Kidney capillary endothelial cell (primary cell): ENCODE results near the gene SLC35G1.
A peak's percentile ranks its signal among the peaks of the same experiment; 100 is the strongest.

Experiments
- DNase-seq: peaks from one replicate; pipeline ENCODE4 v3.0.0-alpha.2; 2018; ENCODE audit warnings: low spot score

The SLC35G1 gene, protein sequence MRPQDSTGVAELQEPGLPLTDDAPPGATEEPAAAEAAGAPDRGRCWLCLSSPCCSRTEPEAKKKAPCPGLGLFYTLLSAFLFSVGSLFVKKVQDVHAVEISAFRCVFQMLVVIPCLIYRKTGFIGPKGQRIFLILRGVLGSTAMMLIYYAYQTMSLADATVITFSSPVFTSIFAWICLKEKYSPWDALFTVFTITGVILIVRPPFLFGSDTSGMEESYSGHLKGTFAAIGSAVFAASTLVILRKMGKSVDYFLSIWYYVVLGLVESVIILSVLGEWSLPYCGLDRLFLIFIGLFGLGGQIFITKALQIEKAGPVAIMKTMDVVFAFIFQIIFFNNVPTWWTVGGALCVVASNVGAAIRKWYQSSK

DNA sequence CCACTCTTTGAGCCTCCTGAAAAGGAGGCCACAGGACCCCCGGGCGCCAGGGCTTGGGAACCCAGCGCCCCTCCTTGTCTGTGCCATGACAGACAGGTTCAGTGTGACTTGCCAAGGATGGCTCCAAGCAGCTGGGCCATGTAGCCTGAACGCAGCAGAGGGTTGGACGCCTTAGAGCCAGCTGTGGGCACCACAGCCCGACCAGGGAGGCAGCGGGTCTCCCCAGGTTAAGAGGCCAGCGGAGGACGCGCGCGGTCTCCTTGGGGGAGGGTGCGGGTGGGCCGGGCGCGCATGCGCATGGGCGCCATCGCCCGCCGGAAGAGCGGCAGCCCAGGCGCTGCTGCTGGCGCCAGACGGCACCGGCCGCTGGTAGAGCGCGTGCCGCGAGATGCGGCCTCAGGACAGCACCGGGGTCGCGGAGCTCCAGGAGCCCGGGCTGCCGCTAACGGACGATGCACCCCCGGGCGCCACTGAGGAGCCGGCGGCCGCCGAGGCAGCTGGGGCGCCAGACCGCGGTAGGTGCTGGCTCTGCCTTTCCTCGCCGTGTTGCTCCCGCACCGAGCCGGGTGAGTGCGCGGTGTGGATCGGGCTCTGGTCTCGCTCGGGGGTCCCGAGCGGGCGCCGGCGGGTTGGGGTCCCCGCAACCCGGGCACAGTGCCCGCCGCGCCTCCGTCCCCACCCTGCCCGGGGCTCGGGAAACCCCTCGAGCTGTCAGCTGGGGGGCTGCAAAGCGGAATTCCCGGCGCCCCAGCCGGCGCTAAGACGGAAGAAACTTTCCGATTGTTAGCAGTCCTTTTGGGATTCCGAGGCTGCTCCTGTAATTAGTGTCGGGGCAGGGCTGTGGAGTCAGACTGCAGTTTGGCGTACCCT lies at the start of gene SLC35G1:
SLC35G1 (plus strand) TSS at position 333 of the 870 bp plus-strand sequence; CDS start at position 389, 56 bp downstream.
- DNase-seq = peak; percentile 75

DNA sequence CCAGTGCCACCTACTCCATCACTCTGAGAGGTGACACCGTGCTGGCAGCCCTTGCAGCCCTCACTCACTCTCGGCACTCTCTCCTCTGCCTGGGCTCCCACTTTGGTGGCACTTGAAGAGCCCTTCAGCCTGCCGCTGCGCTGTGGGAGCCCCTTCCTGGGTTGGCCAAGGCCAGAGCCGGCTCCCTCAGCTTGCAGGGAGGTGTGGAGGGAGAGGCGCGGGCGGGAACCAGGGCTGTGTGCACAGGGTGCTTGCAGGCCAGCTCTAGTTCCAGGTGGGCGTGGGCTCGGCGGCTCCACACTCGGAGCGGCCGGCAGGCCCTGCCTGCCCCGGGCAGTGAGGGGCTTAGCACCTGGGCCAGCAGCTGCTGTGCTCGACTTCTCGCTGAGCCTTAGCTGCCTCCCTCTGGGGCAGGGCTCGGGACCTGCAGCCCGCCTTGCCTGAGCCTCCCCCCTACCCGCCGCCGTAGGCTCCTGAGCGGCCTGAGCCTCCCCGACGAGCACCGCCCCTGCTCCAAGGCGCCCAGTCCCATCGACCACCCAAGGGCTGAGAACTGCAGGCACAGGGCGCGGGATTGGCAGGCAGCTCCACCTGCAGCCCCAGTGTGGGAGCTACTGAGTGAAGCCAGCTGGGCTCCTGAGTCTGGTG lies 48.7 kb upstream of the SLC35G1 start:
- no peak for DNase-seq

DNA sequence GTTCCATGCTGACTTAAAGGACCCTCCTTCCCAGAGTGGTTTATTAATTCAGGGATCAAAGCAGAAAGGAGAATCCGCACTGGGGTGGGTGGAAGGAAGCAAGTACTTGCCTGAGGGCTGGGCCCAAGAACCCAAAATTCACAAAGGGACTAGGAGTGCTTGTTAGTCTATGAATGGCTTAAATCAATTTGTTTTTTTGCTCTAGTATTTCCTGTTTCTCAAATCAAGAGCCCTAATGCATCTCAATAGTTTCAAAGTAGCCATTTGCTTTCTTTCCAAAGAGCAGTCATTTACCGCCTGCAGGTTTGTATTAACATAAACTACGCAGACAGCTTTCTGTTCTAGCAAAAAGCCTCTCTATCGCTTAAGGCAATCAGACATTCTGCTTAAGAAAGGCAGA lies 44.2 kb upstream of the SLC35G1 start:
- no peak for DNase-seq

DNA sequence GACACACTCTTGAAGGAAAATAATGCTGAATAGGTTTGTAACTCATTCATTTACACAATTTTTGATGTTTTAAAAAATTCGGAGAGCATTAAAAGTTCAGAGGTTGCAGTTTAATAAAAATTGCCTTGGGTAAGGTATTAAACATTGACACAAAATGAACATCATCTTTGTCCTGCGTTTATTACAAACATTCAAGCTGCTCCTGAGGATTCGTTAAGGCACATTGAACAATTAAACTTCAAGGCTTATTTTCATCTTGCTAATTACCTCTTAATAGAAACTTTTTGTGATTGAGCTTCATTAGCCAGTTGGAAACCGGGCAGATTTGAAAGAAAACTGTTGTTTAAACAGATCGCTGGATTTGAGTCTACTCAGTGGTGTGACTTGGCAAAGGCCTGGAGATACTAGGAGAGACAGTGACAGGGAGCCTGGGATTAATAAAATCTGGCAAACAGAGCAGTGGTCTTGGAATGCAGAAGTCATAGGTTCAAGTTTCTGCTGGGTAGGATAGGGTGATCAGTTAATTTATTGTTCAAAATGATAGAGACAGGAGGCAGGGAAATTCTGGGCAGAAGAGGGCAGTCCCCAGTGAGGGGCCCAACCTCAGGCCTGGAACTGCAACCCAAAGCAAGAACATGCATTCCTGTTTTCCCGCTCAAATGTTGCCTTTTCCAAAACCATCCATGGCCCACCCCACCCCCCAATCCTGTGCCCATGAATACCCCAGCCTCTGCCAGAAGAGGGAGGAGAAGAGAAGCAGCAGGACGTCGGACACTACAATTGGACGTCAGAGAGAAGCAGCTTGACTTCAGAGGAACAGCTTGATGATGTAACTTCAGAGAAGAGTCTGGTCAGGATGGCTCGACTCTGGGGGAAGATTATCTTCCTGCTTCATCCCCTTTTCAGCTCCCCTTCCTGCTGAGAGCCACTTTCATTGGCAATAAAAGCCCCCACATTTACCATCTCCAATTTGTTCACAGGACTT lies 43.5 kb upstream of the SLC35G1 start:
- DNase-seq = no peak

DNA sequence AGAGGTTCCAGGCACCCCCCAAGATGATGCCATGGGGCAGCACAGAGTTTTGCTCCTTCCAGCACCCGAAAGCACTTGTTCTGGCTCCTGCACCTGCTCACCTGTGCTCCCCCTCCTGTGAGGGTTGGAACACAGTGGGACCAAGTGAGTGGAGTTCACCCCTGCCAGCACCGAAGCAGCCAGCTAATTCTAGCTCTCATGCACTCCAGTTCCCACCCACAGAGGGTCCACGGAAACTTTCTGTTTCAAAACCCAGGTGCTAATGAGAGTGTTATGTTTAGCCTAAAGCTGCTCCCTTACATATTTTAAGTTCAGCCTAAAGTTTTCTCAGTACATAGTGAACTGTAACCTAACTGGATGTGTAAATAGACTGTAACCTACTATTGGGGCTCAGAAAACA lies 42.6 kb upstream of the SLC35G1 start:
- DNase-seq = no peak

DNA sequence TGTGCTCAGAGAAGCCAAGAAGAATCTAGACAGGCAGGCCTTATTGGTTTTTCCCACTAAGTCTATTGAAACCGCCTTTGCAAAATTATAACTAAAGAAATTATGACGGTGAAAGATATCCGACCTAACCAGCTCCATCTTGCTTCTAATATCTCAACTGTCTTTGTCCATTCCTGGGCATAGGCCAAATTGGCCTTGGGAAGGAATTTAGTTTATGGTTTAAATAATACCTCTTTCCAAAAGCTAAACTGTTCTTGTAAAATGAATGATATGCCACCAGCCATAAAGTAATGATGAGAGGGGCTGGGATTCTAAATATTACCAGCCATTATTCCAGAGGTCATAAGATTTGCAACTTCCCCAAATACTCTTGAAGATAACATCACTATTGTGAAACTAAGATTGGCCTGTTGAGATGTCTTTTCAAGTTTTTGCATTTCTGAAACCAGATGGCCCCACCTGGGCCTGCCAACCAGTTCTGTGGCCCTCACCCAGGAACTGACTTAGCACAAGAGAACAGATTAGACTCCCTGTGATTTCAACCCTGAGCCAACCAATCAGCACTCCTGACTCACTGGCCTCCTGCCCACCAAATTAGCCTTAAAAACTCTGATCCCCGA lies 41.2 kb upstream of the SLC35G1 start:
- no peak for DNase-seq

DNA sequence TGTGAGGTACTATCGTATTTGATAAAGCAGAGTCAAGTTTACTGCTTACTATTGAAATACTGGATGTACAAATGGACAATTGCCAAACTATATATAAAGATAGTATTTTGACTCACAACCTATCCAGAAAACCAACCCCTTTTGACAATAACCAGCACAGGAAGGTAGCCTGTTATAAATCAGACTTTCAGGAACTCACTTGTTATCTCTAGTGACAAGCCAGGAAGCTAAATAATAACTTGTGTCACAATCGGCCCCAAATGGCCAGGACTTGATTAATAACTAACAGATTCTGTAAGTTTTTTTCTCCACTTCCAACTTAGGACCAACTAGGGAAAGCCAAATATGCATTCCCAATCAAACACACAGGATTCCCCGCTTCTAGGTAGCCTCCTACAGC lies 38.8 kb upstream of the SLC35G1 start:
- peak; percentile 34 for DNase-seq

DNA sequence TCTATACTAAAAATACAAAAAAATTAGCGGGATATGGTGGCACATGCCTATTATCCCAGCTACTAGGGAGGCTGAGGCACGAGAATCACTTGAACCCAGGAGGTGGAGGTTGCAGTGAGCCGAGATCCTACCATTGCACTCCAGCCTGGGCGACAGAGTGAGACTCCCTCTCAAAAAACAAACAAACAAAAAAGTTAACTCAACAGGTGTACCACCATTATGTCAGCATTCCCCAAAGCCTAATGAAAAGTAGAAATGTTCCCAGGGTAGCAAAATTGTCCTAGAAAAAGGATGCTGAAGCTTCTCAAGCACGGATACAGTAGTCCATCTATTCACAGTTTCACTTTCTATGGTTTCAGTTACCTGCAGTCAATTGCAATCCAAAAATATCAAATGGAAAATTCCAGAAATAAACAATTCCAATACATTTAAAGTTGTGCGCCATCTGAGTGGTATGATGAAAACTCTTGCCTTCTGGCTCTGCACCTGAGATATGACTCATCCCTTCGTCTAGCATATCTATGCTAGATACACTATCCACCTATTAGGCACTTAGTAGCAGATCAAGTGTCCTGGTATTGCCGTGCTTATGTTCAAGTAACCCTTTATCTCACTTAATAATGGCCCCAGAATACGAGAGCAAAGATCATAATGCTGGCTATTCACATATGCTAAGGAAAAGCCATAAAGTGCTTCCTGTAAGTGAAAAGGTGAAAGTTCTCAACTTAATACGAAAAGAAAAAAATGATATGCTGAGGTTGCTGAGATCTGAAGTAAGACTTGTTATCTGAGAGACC lies 37.2 kb upstream of the SLC35G1 start:
- no peak for DNase-seq

DNA sequence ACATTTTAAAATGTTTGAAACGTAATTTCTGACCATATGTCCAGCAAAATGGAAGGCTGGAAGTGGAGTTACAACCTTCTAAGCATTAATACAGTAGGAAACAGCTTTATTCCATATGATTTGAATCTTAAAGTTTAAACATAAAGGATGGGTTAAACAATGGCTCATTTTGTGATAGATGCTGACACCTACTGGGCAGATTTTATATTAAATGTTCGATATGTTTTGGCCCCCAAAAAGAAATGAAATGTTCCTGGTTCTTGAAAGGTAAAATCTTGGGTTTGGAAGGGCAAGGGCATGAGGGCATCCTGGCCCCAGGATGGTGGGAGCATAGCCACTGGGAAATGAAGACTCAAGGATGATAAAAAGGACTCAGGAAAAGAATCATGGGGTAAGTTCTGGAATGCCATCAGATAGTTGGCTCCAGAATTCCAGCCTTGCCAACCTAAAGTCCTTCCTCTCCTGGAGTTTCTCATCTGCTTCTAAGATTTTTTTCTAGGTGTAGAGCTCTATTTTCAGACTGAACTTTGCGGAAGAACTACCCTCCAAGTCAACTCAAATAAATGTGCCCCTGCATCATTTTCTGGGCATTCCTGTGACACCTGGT lies 34.6 kb upstream of the SLC35G1 start:
- DNase-seq = peak; percentile 16

DNA sequence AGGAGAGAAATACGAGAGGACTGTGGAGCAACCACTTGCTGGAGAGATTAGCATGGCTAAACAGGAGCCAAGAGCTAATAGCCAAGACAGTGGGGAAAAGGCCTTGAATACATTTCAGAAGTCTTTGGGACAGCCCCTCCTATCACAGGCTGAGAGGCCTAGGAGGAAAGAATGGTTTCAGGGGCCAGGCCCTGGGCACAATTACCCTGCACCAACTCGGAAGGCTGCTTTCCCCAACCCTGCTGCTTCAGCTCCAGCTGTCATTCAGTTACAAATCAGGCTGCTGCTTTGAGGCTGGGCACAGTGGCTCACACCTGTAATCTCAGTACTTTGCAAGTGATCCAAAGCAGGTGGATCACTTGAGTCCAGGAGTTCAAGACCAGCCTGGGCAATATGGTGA lies 32.0 kb upstream of the SLC35G1 start:
- DNase-seq = no peak

DNA sequence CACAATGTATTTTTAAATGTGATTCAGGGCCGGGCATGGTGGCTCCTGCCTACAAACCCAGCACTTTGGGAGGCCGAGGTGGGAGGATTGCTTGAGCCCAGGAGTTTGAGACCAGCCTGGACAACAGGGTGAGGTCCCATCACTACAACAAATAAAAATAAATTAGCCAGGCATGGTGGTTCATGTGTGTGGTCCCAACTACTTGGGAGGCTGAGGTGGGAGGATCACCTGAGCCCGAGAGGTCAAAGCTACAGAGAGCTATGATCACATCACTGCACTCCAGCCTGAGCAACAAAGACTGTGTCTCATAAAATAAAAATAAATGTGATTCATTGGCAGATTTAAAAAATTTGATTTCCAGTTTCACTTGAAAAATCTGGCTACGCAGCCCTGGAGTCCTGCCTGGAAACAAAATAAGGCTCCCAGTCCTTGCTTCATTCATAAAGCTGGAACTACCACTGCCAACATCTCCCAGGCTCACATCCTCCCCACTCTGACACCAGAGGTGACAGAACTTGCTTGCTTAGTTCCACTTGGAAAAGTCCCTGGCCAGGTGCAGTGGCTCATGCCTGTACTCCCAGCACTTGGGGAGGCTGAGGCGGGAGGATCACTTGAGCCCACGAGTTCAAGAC lies 27.9 kb upstream of the SLC35G1 start:
- DNase-seq = no peak

DNA sequence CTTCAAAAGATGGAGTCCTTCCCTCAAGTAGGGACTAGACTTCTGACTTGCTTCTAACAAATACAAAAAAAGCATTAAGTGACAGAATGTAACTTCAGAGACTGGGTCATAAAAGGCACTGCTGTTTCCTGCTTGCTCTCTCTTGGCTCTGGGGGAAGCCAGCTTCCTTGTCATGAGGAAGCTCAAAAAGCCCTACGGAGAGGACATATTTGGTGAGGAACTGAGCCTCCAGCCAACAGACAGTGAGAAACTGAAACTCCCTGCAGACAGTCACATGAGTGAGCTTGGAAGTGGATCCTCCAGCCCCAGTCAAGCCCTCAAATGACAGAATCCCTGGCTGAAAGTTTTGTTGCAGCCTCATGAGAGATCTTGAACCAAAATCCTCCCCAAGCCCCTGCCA lies 26.3 kb upstream of the SLC35G1 start:
- DNase-seq = no peak

DNA sequence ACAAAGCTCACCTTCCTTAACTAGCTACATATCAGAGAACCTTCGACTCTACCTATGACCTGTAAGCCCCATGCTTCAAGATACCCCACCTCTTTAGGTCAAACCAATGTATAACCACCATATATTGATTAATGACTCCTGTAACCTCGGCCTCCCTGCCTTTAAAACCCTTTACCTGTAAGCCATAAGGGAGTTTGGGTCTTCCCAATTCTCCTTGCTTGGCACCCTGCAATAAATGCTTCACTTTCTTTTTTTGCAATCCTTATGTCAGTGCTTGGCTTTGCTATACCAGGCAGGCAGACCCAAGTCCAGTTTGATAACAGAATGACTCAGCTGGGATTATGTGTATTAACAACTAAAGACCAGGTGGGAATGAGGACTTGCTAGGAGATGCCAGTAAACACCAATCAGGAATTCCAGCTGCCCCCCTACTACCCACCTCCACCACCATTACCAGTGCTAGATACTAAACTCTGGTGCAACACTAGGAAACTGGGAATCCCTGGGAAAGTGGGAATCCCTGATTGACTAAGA lies 22.0 kb upstream of the SLC35G1 start:
- no peak for DNase-seq

DNA sequence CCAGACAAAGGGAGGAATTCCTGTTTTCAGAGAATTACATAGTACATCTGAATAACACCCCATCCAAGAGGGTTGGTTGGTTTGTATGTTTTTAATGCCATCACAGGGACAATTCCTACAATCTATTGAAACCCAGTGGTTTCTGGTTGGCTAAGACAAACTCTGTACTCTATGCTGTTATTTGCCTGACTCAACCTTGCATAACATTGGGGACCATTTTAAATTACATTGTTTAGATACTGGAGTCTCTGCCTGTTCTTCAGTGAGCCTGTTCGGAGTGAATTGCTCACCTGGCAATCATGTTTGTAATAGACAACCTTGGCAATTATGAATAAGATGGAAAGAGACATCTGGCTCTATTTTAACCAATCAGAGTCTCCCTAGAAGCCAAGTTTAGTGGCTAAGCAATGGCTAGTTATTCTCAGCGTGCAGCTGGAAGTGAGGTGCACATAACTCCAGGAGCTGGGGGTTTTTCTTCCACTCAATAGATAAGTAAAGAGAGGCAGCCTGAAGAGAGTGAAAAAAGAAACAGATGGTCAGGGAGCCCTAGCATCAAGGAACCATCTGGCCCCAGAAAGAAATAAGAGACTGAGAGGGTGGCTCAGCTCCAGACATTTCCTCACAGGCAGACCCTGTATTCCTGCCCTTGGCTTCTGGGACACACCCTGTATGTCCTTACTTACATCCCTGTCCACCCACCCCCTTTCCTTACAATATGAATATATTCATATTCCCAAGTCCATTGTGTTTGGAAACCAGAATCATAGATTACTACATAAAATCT lies 21.2 kb upstream of the SLC35G1 start:
- no peak for DNase-seq

DNA sequence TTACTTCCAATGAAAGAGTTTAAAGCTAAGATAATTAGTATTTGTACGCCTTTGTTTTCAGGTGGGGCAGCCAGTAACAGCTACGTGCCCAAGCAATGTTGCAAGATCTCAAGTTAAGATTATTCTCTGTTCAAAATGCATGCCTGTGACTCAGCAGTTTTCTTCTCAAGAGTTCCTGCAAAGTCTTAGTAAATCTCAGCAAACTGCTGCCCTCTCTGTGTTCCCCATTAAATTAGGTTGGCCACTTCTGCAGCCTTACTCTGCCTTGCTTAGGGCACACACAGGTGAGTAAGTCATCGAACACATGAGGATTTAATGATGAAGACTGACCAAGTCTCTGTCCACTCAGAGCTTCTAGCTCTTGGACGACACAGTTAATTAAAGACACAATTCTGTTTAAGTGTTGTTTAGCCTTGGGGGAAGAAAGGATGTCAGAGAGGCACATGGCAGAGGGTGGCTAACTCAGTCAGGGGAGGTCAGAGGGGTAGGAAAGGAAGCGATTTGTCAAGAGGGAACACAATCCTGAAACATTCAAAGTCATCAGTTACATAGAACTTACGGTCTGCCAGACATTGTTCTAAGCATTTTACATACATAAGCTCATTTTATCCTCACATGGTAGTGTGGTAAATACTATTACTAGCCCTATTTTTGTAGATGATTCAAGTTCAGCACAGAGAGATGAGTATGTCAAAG lies 20.2 kb upstream of the SLC35G1 start:
- no peak for DNase-seq

DNA sequence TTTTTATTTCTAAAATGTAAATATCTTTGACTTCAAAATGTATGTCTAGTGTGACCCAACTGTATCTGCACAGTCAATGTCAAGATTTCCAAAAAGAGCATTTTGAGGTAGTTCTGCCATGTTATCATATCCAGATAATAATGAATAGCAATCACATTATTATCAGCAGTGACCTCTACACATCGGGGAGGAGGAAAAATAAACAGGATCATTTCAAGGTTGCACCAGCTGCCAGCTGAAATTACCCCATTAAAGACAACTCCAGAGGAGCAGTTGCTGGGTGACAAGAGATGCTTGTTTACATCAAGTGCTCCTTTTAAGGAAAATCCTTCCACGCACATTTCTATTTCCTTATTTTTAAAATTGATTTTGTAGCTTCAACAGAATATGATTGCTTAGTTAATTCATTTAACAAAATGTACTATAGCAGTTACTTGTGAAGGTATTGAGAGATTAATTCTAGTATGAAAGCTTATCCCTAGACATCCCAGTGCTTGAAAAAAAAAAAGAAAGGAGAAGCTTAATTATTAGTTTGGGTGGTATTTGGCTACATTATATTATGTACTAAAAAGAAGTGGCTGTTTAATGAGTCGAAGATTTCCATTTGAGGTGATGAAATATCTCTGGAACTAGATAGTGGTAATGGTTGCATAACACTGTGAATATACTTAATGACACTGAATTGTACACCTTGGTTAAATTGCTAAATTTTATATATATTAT lies 19.3 kb upstream of the SLC35G1 start:
- no peak for DNase-seq

DNA sequence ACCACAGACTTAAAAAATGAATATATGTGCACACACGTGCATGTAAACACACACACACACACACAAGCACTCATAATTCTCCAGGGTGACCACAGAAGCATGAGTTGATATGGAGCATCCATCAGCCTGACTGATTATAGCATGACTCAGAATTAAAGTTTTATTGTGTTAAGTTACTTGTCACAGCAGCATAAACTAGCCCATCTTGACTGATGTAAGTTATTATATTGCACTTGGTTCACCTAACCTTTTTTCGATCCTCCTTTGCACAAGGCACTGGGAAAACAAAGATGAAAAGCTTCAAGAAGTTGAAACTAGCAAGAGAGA lies 18.8 kb upstream of the SLC35G1 start:
- no peak for DNase-seq
